HG03039 (cell line): ENCODE measurements around the gene PTPRC.
A peak's percentile ranks its signal among the peaks of the same experiment; 100 is the strongest.

Experiments used
- ATAC-seq: cut with Tn5 transposase; IDR thresholded peaks from one replicate; pipeline ENCODE4 v1.9.1; 2021; ENCODE audit warnings: mild to moderate bottlenecking, moderate library complexity; ENCODE audit not compliant: unreplicated experiment

The PTPRC gene

DNA sequence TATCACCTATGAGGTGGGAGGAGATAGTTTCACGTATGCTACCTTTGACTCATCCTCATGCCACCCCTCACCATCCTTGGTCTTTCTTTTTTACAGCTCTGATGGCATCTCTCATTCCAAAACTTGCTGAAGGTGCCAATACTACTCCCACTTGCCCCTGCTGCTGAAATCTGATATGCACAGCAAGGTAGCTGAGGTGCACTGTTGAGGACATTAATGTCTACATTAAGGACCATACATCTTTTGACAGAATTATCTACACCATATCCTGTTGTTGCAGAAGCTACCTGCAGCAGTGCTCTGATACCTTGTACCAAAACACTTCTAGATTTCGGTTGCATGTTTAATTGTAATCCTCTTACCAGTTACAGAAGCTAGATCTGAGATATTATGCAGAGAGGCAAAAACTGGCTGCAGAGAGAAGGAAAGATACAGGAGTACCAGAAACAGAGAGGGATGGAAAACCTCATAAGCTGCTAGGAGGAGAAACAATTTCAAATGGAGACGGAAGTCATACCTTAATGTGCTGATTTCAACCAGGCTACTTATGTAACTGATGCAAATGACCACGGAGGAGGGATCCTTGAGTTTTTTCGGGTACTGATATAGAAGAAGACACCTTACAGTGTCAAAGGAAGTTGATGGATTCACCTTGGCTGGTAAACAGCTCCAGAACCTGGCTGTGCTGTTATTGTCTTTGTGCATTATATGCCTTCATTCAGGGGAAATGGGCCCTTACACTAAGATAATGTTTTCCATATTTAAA lies 19.3 kb upstream of the PTPRC start:
- no peak for ATAC-seq

DNA sequence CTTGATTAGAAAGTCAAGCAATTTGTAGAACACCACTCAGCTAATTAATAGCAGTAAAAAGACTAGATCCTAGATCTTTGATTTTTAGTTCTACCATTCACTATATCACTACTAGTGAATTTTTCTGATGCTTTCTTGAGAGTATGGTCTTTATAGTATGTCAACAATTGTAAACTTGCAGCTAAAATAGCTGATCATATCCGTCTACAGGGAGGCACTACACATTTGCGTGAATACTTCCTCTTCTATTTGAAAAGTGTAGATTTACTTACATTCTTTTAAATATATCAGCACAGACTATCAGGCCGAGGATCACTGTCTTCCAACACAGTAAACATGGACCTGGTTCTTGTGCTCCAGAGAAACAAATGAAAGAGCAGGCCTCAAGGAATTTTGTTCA lies 18.6 kb upstream of the PTPRC start:
- no peak for ATAC-seq

DNA sequence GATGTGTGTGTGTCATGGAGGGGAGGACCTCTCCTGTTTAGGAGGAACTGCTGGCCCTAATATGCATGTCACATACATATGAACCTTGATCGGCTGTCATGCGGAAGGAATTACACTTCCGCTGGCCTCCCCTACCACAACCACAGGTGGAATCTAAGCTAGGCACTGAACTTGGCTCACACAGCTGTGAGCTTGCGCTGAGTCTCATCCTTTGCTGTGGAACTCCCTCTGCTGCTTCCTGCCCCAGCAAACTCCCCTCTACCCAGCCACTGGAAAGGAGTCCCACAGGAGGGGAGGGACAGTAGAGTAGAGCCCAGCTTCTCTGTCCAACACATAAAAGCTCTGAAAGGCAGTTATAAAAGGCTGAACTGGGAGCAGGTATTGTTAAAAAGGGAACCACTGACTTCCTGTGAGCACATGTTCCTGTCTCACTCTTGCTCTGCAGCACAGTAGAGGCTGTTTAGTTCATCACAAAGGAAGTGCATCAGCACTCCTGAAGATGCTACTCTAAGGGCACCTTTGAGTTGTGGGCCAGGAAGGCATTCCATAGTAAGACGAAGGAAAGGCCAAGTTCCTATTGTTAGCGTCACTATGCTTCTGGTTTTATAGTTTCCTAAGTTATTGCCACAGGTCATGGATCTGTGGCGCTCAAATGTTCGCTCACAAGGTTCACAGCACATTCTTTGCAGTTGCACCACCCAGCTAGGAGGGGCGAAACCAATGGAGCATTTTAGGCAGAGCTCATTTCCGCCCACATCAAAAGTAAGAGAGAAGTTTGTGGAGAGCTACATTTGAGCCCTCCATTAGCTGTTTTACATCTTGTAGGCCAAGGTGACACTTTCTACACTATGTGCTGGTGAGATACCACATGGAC lies 17.7 kb upstream of the PTPRC start:
- ATAC-seq, result peak; percentile 63

DNA sequence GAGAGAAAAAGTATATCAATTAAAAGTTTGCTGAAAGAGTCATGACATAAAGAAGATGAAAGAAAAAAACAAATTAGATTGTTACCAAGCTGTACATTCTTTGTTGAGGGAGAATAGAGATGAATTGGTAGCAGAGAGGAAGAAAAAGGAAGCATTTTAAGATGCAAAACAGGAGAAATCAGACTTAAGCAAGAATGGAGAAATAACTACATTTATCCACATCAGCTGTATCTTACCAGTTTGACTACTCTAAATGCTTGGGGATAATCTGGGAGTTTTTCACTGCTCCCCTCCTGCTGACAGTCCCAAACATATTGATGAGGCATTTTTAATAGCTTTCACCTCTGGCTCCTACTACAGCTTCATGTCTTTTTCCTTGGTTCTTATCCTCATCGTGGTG lies 16.8 kb upstream of the PTPRC start:
- no peak for ATAC-seq

DNA sequence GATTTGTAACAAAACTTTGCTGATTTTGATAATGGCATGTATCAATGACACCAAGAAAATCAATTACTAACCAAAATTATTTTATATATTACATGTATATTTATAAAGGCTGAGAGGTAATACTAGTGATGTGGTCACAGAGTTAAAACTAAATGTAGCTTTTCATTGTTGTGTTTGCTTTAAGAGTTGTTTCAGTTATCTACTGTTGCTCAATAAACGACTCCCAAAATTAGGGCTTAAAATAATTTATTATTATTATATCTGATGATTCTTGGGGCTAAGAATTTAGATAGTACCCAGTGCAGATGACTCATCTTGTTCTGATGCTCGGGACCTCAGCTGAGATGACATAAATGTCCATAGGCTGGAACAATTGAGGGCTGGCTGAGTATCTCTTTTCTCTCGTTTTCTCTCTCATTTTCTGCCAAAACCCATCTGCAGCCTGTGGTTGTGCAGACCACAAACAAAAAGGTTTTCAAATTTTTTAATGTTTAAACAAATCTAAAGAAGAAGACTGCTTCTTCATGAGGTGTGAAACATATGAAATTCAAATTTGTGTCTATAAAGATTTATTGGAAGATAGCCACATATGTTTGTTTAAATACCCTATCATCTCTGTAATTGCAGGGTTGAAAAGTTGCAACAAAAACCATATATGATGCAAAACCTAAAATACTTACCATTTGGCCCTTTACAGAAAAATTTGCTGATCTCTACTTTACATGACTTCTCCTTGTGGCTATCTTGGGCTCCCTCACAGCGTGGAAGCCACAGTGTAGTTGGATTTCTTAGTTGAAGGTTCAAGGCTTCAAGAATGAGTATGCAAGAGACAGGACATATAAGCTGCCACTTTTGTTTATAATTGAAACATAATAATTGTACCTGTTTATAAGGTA lies 14.8 kb upstream of the PTPRC start:
- ATAC-seq, result no peak

DNA sequence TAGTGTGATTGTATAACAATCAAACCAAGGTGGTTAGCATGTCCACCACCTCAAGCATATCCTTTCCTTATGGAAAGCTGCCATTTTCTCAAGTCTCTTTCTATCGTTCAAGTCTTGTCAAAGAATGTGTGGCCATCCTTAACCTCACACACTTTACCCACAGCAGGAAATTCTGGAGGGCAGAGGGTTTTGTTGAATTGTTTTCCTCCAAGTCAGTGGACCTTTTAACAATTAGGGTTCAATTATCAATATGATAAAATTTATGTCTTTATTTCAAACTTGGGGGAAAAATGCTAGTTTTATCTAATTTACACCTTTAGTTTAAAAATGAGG lies 14.2 kb upstream of the PTPRC start:
- ATAC-seq, result no peak

DNA sequence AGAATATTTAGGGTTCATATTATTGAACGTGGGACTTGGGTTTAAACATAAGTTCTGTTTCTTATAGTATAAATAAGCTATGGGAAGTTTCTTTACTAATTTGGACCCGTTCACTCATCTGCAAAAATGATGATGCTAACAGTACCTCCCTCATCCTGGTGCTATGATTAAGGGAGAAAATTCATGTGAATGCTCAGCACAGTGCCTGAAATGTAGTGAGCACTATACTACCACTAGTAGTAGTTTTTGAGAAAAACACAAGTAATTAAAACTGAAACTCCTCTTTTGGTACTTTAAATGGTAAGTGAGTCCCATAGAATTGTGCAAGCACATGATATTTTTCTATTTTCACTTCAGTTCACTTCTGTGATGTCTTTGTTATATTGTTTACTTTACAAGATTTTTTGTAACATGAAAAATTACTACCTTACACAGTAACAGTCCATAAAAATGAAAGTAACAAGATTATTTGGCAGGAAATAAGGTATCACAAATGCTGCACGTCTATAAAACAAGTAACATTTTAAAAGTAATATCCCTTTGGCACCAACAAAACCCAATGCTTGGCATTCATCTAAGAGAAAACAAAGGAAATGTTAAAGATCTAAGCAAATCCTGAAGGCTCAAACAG lies 11.3 kb upstream of the PTPRC start:
- no peak for ATAC-seq

DNA sequence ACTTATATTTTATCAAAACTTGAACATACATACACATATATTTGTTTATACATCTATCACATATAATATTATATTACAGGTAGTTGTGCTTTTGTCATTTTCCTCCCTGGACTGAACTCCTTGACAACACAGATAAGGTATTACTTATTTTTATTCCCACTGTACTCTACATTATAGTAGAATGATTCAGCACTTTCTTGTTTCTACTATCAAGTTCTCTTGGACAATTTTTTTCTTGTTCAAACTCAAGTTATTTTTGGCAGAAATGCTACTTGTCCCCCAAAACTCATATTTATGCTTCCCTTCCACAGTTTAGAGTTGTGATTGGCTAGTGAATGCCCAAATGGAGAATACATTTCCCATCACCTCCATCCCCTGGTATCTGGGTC lies 10.8 kb upstream of the PTPRC start:
- ATAC-seq, result no peak

DNA sequence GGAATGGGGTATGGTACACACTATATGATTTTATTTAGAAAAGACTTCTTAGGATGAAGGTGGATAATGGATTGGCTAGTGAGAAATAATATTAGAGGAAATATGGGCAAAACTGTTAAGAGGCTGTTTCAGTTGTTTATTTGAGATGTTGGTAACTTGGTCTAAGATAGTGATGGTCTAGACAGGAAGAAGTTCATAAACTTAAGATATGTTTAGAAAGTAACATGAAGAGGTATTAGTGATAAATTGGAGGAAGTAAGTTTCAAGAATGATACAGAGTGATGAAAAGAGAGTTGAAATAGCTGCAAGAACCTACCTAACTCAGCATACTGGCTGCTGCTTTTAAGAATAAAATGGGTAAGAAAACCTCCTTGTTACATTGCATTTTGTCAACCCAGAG lies 9.2 kb upstream of the PTPRC start:
- no peak for ATAC-seq

DNA sequence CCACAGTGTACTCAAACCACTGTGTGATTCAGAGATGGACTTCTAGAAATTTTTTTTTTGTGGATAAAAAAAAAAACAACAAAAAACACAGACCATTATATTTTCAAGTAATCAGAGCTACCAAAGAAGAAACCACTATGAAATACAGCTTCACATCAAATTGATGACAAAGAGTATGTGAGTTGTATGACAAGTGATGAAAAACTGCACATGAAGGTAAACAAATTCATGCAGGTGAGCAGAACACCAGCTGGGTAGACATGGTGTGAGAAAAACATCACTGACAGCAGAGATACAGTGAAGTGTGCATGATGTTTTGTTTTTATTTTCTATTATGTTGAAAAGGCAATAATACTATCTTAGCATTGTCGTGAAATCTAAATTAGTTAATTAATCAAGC lies 8.0 kb upstream of the PTPRC start:
- no peak for ATAC-seq

DNA sequence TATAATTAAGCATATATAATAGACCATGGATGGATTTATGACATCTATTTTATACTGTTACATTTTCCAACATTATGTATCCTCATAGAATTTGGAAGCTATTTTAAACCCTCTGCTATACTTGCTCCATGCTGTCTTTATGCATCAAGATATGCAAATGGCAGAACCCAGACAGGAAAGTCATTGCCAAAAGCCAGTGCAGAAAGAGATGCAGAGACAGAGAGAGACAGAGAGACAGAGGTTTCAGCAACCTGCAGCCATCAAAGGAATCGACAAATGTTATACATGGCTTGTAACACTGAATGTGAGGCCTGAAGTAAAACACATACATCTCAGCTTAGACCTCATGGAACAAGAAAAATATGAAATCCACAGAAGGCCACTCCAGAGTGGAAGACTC lies 7.5 kb upstream of the PTPRC start:
- no peak for ATAC-seq

DNA sequence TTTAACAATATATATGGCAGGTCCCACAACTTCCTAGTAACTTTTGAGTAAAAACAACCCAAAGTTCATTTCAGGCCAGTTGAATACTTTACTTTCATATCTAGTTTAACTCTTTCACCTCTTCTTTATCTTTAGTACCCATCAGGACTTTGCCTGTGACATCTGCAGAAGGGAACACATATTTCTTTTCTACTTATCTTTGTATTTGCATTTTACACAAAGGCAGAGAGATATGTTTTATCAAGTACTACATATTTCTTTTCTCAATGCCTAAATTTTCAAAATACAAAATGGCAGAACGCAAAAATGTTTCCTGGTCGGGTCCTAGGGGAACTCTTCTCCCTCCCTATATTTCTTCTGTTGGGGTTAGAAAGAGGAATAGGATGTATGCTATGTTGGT lies 6.8 kb upstream of the PTPRC start:
- no peak for ATAC-seq

DNA sequence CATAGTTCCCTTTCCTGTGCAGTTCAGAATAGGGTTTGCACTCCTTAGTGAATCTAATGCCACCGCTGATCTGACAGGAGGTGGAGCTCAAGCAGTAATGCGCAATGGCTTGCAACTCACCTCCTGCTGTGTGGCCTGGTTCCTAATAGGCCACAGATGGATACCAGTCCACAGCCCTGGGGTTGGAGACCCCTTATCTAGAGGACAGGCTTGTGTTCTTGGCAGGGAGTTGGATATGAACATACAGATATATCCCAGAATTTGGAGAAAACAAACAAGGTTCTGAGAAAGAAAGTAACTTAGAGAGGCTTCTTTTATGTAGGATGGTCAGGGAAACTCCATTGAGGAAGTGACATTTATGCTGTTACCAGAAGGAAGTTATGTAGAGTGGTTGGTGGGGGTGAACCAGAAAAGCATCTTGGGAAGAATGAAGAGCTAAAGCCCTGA lies 5.1 kb upstream of the PTPRC start:
- ATAC-seq, result no peak

DNA sequence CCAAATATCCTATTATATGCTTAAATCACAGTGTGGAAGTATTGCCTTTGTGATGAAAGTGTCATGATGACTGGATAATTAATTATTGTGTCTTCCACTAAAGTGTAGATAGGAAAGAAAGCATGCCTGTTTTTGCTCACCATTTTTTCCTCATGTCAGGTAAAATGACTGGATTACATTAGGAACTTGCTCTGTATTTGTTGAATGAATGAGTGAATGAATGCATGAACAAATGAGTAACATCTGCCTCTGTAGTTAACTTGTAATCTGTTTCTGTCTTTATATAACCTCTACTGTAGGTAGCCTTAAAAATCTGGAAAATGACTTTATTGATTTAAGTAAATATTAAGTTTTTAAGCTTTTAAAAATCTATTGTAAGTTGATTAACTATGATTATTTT lies 2.9 kb upstream of the PTPRC start:
- no peak for ATAC-seq

DNA sequence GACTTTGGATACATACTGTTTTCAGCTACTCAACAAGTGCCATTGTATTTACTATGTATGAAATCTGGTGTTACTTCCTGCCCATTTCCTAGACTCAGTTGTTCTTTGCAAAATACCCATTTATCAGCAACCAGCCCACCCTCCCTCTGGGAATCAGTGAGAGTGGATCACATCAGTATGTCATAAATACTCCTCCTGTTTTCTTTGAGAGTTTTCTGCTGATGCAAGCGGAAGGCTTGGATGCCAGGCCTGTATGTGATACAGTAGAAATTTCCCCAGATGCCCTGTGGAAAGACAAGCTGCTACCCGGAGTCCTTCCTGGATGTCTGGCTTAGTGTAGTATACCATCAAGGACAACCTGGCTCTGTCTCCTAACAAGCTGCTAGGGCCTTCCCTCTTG lies 2.4 kb upstream of the PTPRC start:
- ATAC-seq, result no peak

DNA sequence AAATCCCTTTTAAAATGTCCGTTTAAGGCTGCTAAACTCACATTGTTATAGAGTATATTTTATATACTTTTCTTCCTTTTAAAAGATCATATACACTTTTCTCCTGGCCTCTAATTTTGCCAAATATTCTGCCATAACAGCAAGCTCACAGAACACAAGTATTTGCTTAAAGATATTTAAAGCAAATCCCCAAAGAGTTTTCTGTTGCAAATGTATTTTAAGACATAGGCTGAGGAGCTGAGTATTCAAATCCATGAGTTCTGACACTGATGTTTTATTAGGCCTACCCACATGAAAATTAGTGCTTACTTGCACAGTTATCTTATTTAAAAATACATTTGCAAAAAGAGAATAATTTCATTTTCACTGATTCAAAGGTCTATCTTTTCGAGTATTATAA lies 1.7 kb upstream of the PTPRC start:
- no peak for ATAC-seq

DNA sequence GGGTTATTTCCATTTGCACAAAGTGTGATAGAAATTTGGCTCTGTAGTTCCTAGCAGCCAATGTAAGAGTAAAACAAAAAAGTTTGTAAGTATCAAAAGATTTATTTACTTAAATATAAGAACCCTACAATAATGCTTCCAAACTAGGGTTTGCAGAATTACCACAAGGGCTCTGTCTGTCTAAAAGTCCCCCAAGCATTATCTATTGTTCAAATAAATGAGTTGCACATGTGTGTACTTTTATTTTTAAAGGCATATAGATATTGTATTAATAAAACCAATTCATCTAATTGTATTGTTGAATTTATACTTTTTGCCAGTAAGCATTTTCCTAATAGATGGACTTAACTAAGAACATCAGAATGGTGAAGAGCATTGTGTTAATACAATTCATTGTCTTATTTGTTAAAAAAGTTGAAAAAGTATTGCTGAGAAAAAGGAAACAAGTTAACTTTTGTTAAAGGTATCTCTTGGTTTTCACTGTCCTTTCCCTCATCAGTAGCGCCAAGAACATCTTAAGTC lies 863 bp upstream of the PTPRC start:
- ATAC-seq, result no peak

DNA sequence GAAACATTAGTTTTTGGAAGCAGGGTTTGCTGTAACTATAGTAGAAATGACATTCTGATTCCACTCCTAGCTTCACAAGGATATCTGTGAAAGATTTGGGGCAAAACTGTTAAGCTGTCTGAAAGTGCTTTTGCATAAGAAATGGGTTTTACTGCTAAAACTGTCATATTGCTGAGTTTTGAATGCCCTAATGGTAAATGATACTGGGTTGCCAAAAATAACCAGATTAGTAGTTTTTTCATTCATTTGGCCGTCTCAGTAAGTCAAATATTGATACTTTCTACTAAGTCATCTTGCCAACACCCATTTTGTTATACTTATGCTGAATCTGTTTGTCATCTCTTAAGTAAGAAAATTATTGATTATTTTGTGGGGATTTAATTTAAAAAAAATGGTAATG lies 399 bp upstream of the PTPRC start:
- ATAC-seq, result no peak

DNA sequence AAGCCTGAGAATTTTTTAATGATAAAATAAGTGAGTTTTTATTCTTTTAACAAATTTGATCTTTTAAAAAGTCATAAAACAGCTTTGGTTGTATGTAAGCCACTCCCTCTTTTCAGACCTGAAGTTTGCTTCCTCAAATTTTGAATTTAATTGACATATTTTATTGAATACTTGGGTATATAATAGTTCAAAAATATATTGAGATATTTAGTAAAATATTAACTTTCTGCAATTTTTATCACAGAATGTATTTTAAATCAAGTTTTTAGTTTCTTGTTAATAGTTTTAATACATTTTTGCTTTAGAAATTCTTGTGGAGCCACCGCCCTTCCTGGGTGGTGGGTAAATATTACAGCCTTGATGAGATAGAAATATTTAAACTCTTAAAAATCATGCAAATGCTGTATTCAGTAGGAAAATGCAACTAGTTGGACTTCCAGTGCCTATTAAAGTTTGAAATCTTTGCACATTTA lies 867 bp downstream of the PTPRC start:
- no peak for ATAC-seq

DNA sequence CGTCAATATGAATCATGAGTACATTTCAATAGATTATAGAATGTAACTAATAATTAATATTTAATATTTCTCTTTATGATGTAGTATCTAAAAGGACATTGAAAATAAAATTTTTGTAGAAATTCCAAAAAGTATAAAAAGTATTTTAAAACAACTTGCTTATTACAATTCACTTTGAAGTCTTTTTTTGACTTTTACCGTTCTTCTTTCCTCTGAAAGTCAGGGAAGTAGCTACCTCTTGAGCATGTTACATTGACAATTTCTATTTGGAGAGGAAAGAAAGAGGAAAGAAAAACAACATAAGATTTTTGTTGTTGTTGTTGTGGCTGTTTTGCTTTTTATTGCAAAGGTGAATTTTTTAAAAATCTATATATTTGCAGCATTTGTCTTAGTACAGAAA lies 1.3 kb downstream of the PTPRC start:
- no peak for ATAC-seq

DNA sequence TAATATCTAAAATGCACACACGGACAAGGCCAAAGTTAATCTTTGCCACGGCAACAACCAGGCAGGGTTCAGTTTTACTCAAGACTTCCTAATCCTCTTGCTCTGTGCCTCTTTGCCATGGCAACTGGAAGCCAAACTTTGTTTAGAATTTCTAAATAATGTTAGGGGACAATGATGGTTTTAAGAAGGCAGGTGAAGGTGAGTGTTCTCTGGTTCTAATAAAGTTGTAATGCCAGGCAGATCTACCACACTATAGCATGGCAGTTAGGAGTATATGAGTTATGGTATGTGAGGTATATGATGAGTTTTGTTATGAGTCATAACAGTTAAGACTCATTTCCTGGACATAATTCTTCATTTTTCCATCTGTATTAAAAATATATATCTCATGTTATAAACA lies 2.7 kb downstream of the PTPRC start:
- peak; percentile 36 for ATAC-seq
